Mammary epithelial cell (primary cell): ENCODE results near the gene TMEM255B.

Source experiments
- EZH2 ChIP-seq: IDR thresholded peaks from 2 replicates; pipeline ENCODE4 v1.6.1; 2012; ENCODE audit warnings: low read length, inconsistent platforms, borderline replicate concordance
- TF ChIP-seq, protein P1 (sequence below), 2 donors: IDR thresholded peaks in 1 of 2; conservative IDR thresholded peaks in 1 of 2; 2 replicates each; pipeline ENCODE4 v1.5.1; 2011 to 2012; ENCODE audit warnings: inconsistent platforms in 2 of 2, low read length in 2 of 2, mild to moderate bottlenecking in 2 of 2, control low read depth in 1 of 2, low read depth in 1 of 2; ENCODE audit not compliant: insufficient read depth in 1 of 2; ENCODE audit errors: extremely low read depth in 1 of 2

DNA sequence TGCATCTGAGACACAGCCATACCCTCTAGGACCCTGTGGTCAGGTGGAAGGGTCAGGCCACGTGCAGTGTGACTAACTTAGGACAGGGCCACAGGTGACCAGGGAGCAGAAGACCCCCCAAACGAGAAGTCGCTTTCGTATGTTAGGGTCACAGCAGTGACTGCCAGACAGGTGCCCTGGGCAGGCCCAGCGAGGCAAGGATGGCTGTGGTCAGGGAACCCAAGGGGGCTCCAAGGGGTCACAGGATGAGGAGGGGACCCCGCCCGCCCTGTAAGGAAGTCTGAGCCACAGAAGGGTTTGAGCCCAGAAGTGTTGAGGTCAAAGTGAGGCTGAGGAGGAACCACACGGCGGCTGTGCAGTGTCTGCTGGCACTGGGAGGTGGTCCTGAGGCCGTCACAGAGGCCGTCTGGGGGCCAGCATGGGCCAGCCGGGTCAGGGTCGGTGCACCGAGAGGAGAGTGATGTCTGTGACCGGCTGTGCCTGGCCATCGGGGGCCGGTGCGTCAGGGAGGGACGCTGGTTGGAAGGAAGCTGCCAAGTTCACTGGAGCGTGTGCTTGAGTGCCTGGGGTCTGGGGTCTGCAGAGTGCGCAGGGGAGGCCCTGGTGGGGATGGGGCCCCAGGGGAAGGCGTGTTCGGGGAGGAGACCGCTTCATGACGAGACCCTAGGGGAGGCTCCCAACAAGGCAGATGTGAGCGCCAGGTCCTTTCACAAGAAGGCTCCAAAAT lies 24.8 kb upstream of the TMEM255B start:
- TF ChIP-seq, protein P1, sequence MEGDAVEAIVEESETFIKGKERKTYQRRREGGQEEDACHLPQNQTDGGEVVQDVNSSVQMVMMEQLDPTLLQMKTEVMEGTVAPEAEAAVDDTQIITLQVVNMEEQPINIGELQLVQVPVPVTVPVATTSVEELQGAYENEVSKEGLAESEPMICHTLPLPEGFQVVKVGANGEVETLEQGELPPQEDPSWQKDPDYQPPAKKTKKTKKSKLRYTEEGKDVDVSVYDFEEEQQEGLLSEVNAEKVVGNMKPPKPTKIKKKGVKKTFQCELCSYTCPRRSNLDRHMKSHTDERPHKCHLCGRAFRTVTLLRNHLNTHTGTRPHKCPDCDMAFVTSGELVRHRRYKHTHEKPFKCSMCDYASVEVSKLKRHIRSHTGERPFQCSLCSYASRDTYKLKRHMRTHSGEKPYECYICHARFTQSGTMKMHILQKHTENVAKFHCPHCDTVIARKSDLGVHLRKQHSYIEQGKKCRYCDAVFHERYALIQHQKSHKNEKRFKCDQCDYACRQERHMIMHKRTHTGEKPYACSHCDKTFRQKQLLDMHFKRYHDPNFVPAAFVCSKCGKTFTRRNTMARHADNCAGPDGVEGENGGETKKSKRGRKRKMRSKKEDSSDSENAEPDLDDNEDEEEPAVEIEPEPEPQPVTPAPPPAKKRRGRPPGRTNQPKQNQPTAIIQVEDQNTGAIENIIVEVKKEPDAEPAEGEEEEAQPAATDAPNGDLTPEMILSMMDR (conservative IDR thresholded peaks at IDR 0.05 in 1 of 2, IDR thresholded peaks at IDR 0.05 in 1 of 2; ENCODE audit: extremely low read depth in 1 of 2, insufficient read depth in 1 of 2, low read depth in 1 of 2, low read length in 2 of 2): no peak
- no peak for TF ChIP-seq EZH2
